ENCODE measurements around the gene PMS1. TPM values are rescaled to one million over a fixed set of nuclear protein-coding genes. Genes with fewer than 3 reads are reported as not detected.
A peak's percentile ranks its signal among the peaks of the same experiment; 100 is the strongest.

The PMS1 gene
- total and polyA plus RNA-seq, 4 donors, result 28.9 to 61.0 (median 30.9) TPM

GRCh38 chr2:189772212-189772611 lies 12.0 kb upstream of the PMS1 start:
- no peaks in the 10 kb centered on the region for H3K36me3 ChIP-seq (ENCODE audit: control insufficient read depth, insufficient read depth, low read length)
- no CpG with 5 or more reads among the region's 1 CpG for WGBS (ENCODE audit: insufficient coverage)
- no peak overlapping the region for H3K4me3 ChIP-seq (ENCODE audit: low read depth, low read length)
- no peaks in the 10 kb centered on the region for H3K27me3 ChIP-seq (ENCODE audit: control insufficient read depth, insufficient read depth, low read length)
- no peaks in the 10 kb centered on the region for H3K4me1 ChIP-seq (ENCODE audit: control insufficient read depth, insufficient read depth, low read length)
- no peak overlapping the region for H3K27ac ChIP-seq (ENCODE audit: low read depth, low read length)
- H3K9me3 ChIP-seq (ENCODE audit: control insufficient read depth, insufficient read depth, low read length), result no peaks in the 10 kb centered on the region
- DNase-seq (ENCODE audit: low read depth in 4 of 6, low spot score in 6 of 6), result no peak

GRCh38 chr2:189782221-189782671 lies 2.0 kb upstream of the PMS1 start:
- WGBS (ENCODE audit: insufficient coverage), result no CpG with 5 or more reads among the region's 4 CpGs
- no peak for DNase-seq (ENCODE audit: low read depth in 4 of 6, low spot score in 6 of 6)
- no peaks in the 10 kb centered on the region for H3K9me3 ChIP-seq (ENCODE audit: control insufficient read depth, insufficient read depth, low read length)
- peaks cover 21% of the 10 kb centered on the region for H3K36me3 ChIP-seq (ENCODE audit: control insufficient read depth, insufficient read depth, low read length)
- H3K27me3 ChIP-seq (ENCODE audit: control insufficient read depth, insufficient read depth, low read length), result no peaks in the 10 kb centered on the region
- no peaks in the 10 kb centered on the region for H3K4me1 ChIP-seq (ENCODE audit: control insufficient read depth, insufficient read depth, low read length)
- no peak overlapping the region for H3K27ac ChIP-seq (ENCODE audit: low read depth, low read length)
- no peak overlapping the region for H3K4me3 ChIP-seq (ENCODE audit: low read depth, low read length)

- H3K36me3 ChIP-seq (ENCODE audit: control insufficient read depth, insufficient read depth, low read length), result peaks cover 14% of the 10 kb centered on the region
- H3K4me1 ChIP-seq (ENCODE audit: control insufficient read depth, insufficient read depth, low read length), result no peaks in the 10 kb centered on the region
- peak overlapping the region; percentile 86 for H3K4me3 ChIP-seq (ENCODE audit: low read depth, low read length)
- 0% methylated on average over 14 of the region's 17 CpGs for WGBS (ENCODE audit: insufficient coverage)
- H3K27ac ChIP-seq (ENCODE audit: low read depth, low read length), result peak overlapping the region; percentile 97
- H3K9me3 ChIP-seq (ENCODE audit: control insufficient read depth, insufficient read depth, low read length), result no peaks in the 10 kb centered on the region
- H3K27me3 ChIP-seq (ENCODE audit: control insufficient read depth, insufficient read depth, low read length), result no peaks in the 10 kb centered on the region
- DNase-seq (ENCODE audit: low read depth in 4 of 6, low spot score in 6 of 6), result peak in 3 of 6 donors; percentile 17 to 62 (median 56)
Observed at GRCh38 chr2:189783451-189783926, 761 bp upstream of the PMS1 start.

- peaks cover 8% of the 10 kb centered on the region for H3K36me3 ChIP-seq (ENCODE audit: control insufficient read depth, insufficient read depth, low read length)
- H3K27ac ChIP-seq (ENCODE audit: low read depth, low read length), result no peak overlapping the region
- WGBS (ENCODE audit: insufficient coverage), result 93% methylated on average over 6 of the region's 12 CpGs
- no peak for DNase-seq (ENCODE audit: low read depth in 4 of 6, low spot score in 6 of 6)
- H3K9me3 ChIP-seq (ENCODE audit: control insufficient read depth, insufficient read depth, low read length), result no peaks in the 10 kb centered on the region
- no peaks in the 10 kb centered on the region for H3K4me1 ChIP-seq (ENCODE audit: control insufficient read depth, insufficient read depth, low read length)
- H3K27me3 ChIP-seq (ENCODE audit: control insufficient read depth, insufficient read depth, low read length), result no peaks in the 10 kb centered on the region
- H3K4me3 ChIP-seq (ENCODE audit: low read depth, low read length), result no peak overlapping the region
Observed at GRCh38 chr2:189791338-189792042, 7.2 kb downstream of the PMS1 start.

- no peak for DNase-seq (ENCODE audit: low read depth in 4 of 6, low spot score in 6 of 6)
- no peaks in the 10 kb centered on the region for H3K27me3 ChIP-seq (ENCODE audit: control insufficient read depth, insufficient read depth, low read length)
- H3K36me3 ChIP-seq (ENCODE audit: control insufficient read depth, insufficient read depth, low read length), result peaks cover 8% of the 10 kb centered on the region
- no peaks in the 10 kb centered on the region for H3K9me3 ChIP-seq (ENCODE audit: control insufficient read depth, insufficient read depth, low read length)
- H3K4me1 ChIP-seq (ENCODE audit: control insufficient read depth, insufficient read depth, low read length), result no peaks in the 10 kb centered on the region
- H3K27ac ChIP-seq (ENCODE audit: low read depth, low read length), result no peak overlapping the region
- WGBS (ENCODE audit: insufficient coverage), result no CpG with 5 or more reads among the region's 1 CpG
- H3K4me3 ChIP-seq (ENCODE audit: low read depth, low read length), result no peak overlapping the region
Observed at GRCh38 chr2:189794310-189794709, 10.1 kb downstream of the PMS1 start.

- 76% methylated on average over 5 of the region's 6 CpGs for WGBS (ENCODE audit: insufficient coverage)
- no peaks in the 10 kb centered on the region for H3K9me3 ChIP-seq (ENCODE audit: control insufficient read depth, insufficient read depth, low read length)
- H3K4me1 ChIP-seq (ENCODE audit: control insufficient read depth, insufficient read depth, low read length), result no peaks in the 10 kb centered on the region
- DNase-seq (ENCODE audit: low read depth in 4 of 6, low spot score in 6 of 6), result no peak
- H3K36me3 ChIP-seq (ENCODE audit: control insufficient read depth, insufficient read depth, low read length), result peaks cover 8% of the 10 kb centered on the region
- no peak overlapping the region for H3K27ac ChIP-seq (ENCODE audit: low read depth, low read length)
- H3K4me3 ChIP-seq (ENCODE audit: low read depth, low read length), result no peak overlapping the region
- H3K27me3 ChIP-seq (ENCODE audit: control insufficient read depth, insufficient read depth, low read length), result no peaks in the 10 kb centered on the region
Observed at GRCh38 chr2:189797902-189798301, 13.7 kb downstream of the PMS1 start.

- Histone ChIP-seq H3K27me3 (ENCODE audit: control insufficient read depth, insufficient read depth, low read length) (no peaks in the 10 kb centered on the region), H3K36me3 (ENCODE audit: control insufficient read depth, insufficient read depth, low read length) (peaks cover 8% of the 10 kb centered on the region), H3K27ac (ENCODE audit: low read depth, low read length) (no peak overlapping the region), H3K9me3 (ENCODE audit: control insufficient read depth, insufficient read depth, low read length) (no peaks in the 10 kb centered on the region), H3K4me1 (ENCODE audit: control insufficient read depth, insufficient read depth, low read length) (no peaks in the 10 kb centered on the region), H3K4me3 (ENCODE audit: low read depth, low read length) (no peak overlapping the region)
- WGBS (ENCODE audit: insufficient coverage), result no CpG with 5 or more reads among the region's 4 CpGs
- DNase-seq (ENCODE audit: low read depth in 4 of 6, low spot score in 6 of 6), result peak in 3 of 6 donors; percentile 7 to 75 (median 59)
Observed at GRCh38 chr2:189798312-189799029, 14.2 kb downstream of the PMS1 start.

GRCh38 chr2:189799030-189799331 lies 14.7 kb downstream of the PMS1 start:
- H3K4me3 ChIP-seq (ENCODE audit: low read depth, low read length), result no peak overlapping the region

GRCh38 chr2:189799531-189799930 lies 15.3 kb downstream of the PMS1 start:
- Histone ChIP-seq H3K4me1 (ENCODE audit: control insufficient read depth, insufficient read depth, low read length) (no peaks in the 10 kb centered on the region), H3K9me3 (ENCODE audit: control insufficient read depth, insufficient read depth, low read length) (no peaks in the 10 kb centered on the region), H3K27me3 (ENCODE audit: control insufficient read depth, insufficient read depth, low read length) (no peaks in the 10 kb centered on the region), H3K36me3 (ENCODE audit: control insufficient read depth, insufficient read depth, low read length) (peaks cover 3% of the 10 kb centered on the region), H3K4me3 (ENCODE audit: low read depth, low read length) (no peak overlapping the region), H3K27ac (ENCODE audit: low read depth, low read length) (no peak overlapping the region)
- 100% methylated on average over 1 of the region's 2 CpGs for WGBS (ENCODE audit: insufficient coverage)
- DNase-seq (ENCODE audit: low read depth in 4 of 6, low spot score in 6 of 6), result no peak

More at GRCh38 chr2:189799030-189799331, 14.7 kb downstream of the PMS1 start:
- Histone ChIP-seq H3K9me3 (ENCODE audit: control insufficient read depth, insufficient read depth, low read length) (no peaks in the 10 kb centered on the region), H3K27ac (ENCODE audit: low read depth, low read length) (no peak overlapping the region), H3K36me3 (ENCODE audit: control insufficient read depth, insufficient read depth, low read length) (peaks cover 6% of the 10 kb centered on the region), H3K27me3 (ENCODE audit: control insufficient read depth, insufficient read depth, low read length) (no peaks in the 10 kb centered on the region), H3K4me1 (ENCODE audit: control insufficient read depth, insufficient read depth, low read length) (no peaks in the 10 kb centered on the region)
- DNase-seq (ENCODE audit: low read depth in 4 of 6, low spot score in 6 of 6), result no peak

All from spinal cord (tissue), 10 donors.